ENCODE measurements around the gene FNDC11. TPM values are rescaled to one million over a fixed set of nuclear protein-coding genes. Genes with fewer than 3 reads are reported as not detected.

FNDC11 gene
- total RNA-seq, 1 experiment from 2014 or later, result 1.8 TPM

DNA sequence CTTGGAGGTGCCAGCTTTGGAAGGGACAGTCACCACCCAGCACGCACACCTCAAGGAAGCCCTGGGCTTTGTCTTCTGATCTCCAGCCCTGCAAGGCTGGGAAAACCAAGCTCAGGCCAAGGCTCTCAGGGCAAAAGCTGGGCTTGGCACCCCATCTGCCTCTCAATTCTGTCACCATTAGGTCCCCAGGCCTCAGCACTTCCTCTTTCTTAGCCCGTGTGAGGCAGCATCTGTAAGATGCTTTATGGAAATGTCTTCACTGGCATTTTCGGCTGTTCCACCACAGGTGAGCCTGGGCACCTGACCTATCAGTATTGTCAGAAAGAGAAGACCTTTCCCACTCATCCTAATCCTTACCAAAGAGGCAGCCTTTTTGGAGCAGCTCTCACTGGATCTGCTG is 48.4 kb downstream of the FNDC11 start:
- no peak overlapping the region for H2AFZ ChIP-seq (ENCODE audit: low read length)
- H3K36me3 ChIP-seq (ENCODE audit: low read depth, low read length), result peaks cover 18% of the 10 kb centered on the region; the same call in 1 of the 2 replicates
- H3K27ac ChIP-seq (ENCODE audit: low read length), result no peak overlapping the region
- no peaks in the 10 kb centered on the region for H3K9me3 ChIP-seq (ENCODE audit: low read length)
- no peak for TF ChIP-seq EZH2phosphoT487 (IDR thresholded peaks at IDR 0.05; ENCODE audit: borderline replicate concordance, low read length)
- TF ChIP-seq, protein P1, sequence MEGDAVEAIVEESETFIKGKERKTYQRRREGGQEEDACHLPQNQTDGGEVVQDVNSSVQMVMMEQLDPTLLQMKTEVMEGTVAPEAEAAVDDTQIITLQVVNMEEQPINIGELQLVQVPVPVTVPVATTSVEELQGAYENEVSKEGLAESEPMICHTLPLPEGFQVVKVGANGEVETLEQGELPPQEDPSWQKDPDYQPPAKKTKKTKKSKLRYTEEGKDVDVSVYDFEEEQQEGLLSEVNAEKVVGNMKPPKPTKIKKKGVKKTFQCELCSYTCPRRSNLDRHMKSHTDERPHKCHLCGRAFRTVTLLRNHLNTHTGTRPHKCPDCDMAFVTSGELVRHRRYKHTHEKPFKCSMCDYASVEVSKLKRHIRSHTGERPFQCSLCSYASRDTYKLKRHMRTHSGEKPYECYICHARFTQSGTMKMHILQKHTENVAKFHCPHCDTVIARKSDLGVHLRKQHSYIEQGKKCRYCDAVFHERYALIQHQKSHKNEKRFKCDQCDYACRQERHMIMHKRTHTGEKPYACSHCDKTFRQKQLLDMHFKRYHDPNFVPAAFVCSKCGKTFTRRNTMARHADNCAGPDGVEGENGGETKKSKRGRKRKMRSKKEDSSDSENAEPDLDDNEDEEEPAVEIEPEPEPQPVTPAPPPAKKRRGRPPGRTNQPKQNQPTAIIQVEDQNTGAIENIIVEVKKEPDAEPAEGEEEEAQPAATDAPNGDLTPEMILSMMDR (conservative IDR thresholded peaks at IDR 0.05; ENCODE audit: low read depth, low read length), result no peak
- no peak for TF ChIP-seq EZH2 (IDR thresholded peaks at IDR 0.05; ENCODE audit: low read length, unreplicated experiment)
- no peaks in the 10 kb centered on the region for H3K27me3 ChIP-seq (ENCODE audit: low read length)
- no peaks in the 10 kb centered on the region for H4K20me1 ChIP-seq (ENCODE audit: low read length)
- no peaks in the 10 kb centered on the region; the same call in 1 of the 2 replicates for H3K4me1 ChIP-seq (ENCODE audit: insufficient read depth, low read length)
- H3K79me2 ChIP-seq (ENCODE audit: low read length), result 0 out of 2 replicates have a peak, but pooled peaks cover 4% of the 10 kb centered on the region
- no peak overlapping the region for H3K4me3 ChIP-seq (ENCODE audit: low read length)
- H3F3A ChIP-seq (ENCODE audit: low read length, unreplicated experiment), result no peaks in the 10 kb centered on the region
- ChIA-PET CTCF (no interaction called here), POLR2A (ENCODE audit: unreplicated experiment) (no interaction called here)
- intact Hi-C loops (cut with micrococcal nuclease), result no loop called here
- BruUV-seq (replicated peaks), result no TSS peak
- no peak overlapping the region for H3K4me2 ChIP-seq (ENCODE audit: low read length)
- DNase-seq (no peak), ATAC-seq (no peak)
- no peak overlapping the region for H3K9ac ChIP-seq (ENCODE audit: low read length)
- no peaks in the 10 kb centered on the region for H3K9me2 ChIP-seq (replicated peaks; ENCODE audit: low read length)

Other genes with a start within 250 kb of the FNDC11 start
- gene CHRNA4, start 192.8 kb upstream of the FNDC11 start, total RNA-seq (2014; rRNA removed), result not detected in 2 replicates
- not detected in 2 replicates for gene KCNQ2, start 81.5 kb upstream of the FNDC11 start, total RNA-seq (2014; rRNA removed)
- gene EEF1A2, start 55.1 kb upstream of the FNDC11 start, total RNA-seq (2014; rRNA removed), result 463 and 559 TPM in 2 replicates
- gene PPDPF, start 33.4 kb upstream of the FNDC11 start, total RNA-seq (2014; rRNA removed), result 245 and 256 TPM in 2 replicates
- gene PTK6, start 16.8 kb upstream of the FNDC11 start, total RNA-seq (2014; rRNA removed), result 11.1 and 15.1 TPM in 2 replicates
- 0.22 and 0.63 TPM in 2 replicates for gene SRMS, start 6.4 kb upstream of the FNDC11 start, total RNA-seq (2014; rRNA removed)
- gene HELZ2, start 20.1 kb downstream of the FNDC11 start, total RNA-seq (2014; rRNA removed), result 33.4 and 77.2 TPM in 2 replicates
- 13.7 and 21.9 TPM in 2 replicates for gene GMEB2, start 72.9 kb downstream of the FNDC11 start, total RNA-seq (2014; rRNA removed)
- 15.8 and 24.5 TPM in 2 replicates for gene STMN3, start 99.3 kb downstream of the FNDC11 start, total RNA-seq (2014; rRNA removed)
- gene RTEL1, start 104.2 kb downstream of the FNDC11 start, total RNA-seq (2014; rRNA removed), result 43.0 and 56.2 TPM in 2 replicates
- gene TNFRSF6B, start 142.5 kb downstream of the FNDC11 start, total RNA-seq (2014; rRNA removed), result 41.6 and 59.0 TPM in 2 replicates
- 71.2 and 73.5 TPM in 2 replicates for gene ARFRP1, start 153.8 kb downstream of the FNDC11 start, total RNA-seq (2014; rRNA removed)
- 37.9 and 56.8 TPM in 2 replicates for gene ZGPAT, start 153.9 kb downstream of the FNDC11 start, total RNA-seq (2014; rRNA removed)
- gene LIME1, start 182.5 kb downstream of the FNDC11 start, total RNA-seq (2014; rRNA removed), result 17.3 and 18.6 TPM in 2 replicates
- gene SLC2A4RG, start 185.6 kb downstream of the FNDC11 start, total RNA-seq (2014; rRNA removed), result 116 TPM in 2 replicates